NT2/D1 (cell line): ENCODE measurements around the gene SAMD8.

Experiments used
- SUZ12 ChIP-seq: IDR thresholded peaks from 2 replicates; pipeline ENCODE4 v1.6.1; 2011; ENCODE audit not compliant: insufficient read length, insufficient read depth; ENCODE audit errors: extremely low read depth
- YY1 ChIP-seq: IDR thresholded peaks from 2 replicates; pipeline ENCODE4 v1.6.1; 2011; ENCODE audit not compliant: insufficient read length, insufficient read depth
- ZNF274 ChIP-seq: IDR thresholded peaks from 2 replicates; pipeline ENCODE4 v1.6.1; 2011; ENCODE audit warnings: mild to moderate bottlenecking, low read depth, low read length

GRCh38 chr10:75103881-75104686, 7.4 kb upstream of the SAMD8 start:
- no peak for TF ChIP-seq ZNF274
- no peak for TF ChIP-seq YY1
- no peak for TF ChIP-seq SUZ12
